A673 (cell line): Measurements from ENCODE around the gene GMIP.

Source experiments
- CTCF ChIP-seq: fragments of 300-800, 200-600 bp; sonication (generic); conservative IDR thresholded peaks from 2 replicates; pipeline ENCODE4 v1.5.1; 2017; ENCODE audit warnings: low read depth, mild to moderate bottlenecking, antibody characterized with exemption, low read length, moderate library complexity, mixed read lengths
- EZH2 ChIP-seq: fragments of 200-600 bp; sonication (generic); IDR thresholded peaks from 2 replicates; pipeline ENCODE4 v1.6.1; 2017; ENCODE audit warnings: borderline replicate concordance, low read depth, mild to moderate bottlenecking, mixed read lengths, antibody characterized with exemption, low read length; ENCODE audit not compliant: poor library complexity, severe bottlenecking

GRCh38 chr19:19647037-19647835 lies 3.8 kb upstream of the GMIP start:
- no peak for TF ChIP-seq CTCF
- TF ChIP-seq EZH2: no peak
